Nasal cavity respiratory epithelium epithelial cell of viscerocranial mucosa (primary cell): ENCODE data around the gene TWIST2. TPM values are rescaled to one million over a fixed set of nuclear protein-coding genes. Genes with fewer than 3 reads are reported as not detected.

ENCODE experiments used
- total RNA-seq: library from RNA; depleted of rRNA; stranded (reverse); fragments of >200 nt; gene quantifications from 2 replicates; pipeline ENCODE4 v1.2.3, GENCODE V29; 2014

The TWIST2 gene
- 1.1 and 4.8 TPM in 2 replicates for total RNA-seq

GRCh38 chr2:238847841-238848690 is at the start of gene TWIST2:
Gene TWIST2, plus strand, starts transcription at chr2:238848085. Its CDS starts 131 bp downstream, at chr2:238848216.

